HG03575 (cell line): Measurements from ENCODE around the gene TNN.
"Not testable (repeated sequence)": the region's sequence is repeated elsewhere in the genome, so short reads cannot be mapped to it uniquely, and the experiment has no call there.

ENCODE experiments used
- ATAC-seq: cut with Tn5 transposase; IDR thresholded peaks from one replicate; pipeline ENCODE4 v1.9.1; 2021; ENCODE audit not compliant: unreplicated experiment, insufficient number of reproducible peaks, low FRiP score; ENCODE audit errors: extremely low read depth

Gene TNN

DNA sequence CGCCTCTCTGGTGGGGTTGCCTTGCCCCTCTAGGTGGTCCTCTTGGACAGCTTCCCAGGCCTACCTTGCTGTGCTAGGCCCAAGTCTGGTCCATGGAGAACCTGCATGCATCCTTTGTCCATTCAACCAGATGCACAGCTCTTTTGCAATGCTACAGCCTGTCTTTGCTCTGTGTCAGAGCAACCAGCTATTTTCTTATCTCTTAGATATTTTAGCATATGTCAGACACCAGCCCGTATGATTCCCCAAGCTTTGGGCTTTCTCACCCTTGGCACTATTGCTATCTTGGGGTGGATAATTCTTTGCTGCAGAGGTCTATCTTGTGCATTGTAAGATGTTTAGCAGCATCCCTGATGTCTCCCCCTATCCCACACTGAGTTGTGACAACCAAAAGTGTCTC, 32.3 kb downstream of the TNN start:
- ATAC-seq: no peak

DNA sequence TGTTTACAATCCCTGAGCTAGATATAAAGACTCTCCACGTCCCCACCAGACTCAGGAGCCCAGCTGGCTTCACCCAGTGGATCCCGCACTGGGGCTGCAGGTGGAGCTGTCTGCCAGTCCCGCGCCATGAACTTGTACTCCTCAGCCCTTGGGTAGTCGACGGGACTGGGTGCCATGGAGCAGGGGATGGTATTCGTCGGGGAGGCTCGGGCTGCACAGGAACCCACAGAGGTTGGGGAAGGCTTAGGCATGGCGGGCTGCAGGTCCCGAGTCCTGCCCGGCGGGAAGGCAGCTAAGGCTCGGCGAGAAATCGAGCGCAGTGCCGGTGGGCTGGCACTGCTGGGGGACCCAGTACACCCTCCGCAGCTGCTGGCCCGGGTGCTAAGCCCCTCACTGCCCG, 34.5 kb downstream of the TNN start:
- not testable (repeated sequence) for ATAC-seq

- ATAC-seq: not testable (repeated sequence)
Measured at GRCh38 chr1:175106536-175106935, 38.9 kb downstream of the TNN start.

- not testable (repeated sequence) for ATAC-seq
Measured at GRCh38 chr1:175108331-175108820, 40.7 kb downstream of the TNN start.

- no peak for ATAC-seq
Measured at GRCh38 chr1:175114996-175115395, 47.4 kb downstream of the TNN start.

GRCh38 chr1:175116210-175116798, 48.7 kb downstream of the TNN start:
- ATAC-seq: no peak

DNA sequence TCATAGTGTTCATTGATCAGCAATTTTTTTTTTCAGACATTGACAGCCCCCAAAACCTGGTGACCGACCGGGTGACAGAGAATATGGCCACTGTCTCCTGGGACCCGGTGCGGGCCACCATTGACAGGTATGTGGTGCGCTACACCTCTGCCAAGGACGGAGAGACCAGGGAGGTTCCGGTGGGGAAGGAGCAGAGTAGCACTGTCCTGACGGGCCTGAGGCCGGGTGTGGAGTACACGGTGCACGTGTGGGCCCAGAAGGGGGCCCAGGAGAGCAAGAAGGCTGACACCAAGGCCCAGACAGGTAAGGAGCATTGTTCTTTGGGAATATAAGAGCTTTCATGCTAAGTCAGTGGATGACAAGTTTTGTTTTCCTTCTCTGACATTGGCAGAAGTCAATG, 49.3 kb downstream of the TNN start:
- no peak for ATAC-seq

- ATAC-seq: no peak
Measured at GRCh38 chr1:175118375-175119367, 51.0 kb downstream of the TNN start.

DNA sequence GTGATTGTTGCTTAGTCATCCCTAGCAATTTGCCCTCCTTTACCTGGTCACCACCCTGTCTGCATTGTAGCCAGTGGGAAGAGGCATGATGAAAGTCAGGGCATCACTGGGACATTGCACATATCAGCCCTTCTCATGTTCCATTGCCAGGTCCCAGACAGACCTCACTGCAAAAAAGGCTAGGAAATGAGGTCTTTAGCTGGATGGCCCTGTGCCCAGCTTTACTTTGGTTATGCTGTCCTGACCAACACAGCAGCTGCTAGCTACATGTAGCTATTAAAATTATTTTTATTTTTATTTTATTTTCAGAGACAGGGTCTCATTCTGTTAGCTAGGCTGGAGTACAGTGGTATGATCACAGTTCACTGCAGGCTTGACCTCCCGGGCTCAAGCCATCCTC, 52.9 kb downstream of the TNN start:
- ATAC-seq: no peak

- ATAC-seq: no peak
Measured at GRCh38 chr1:175124861-175125260, 57.2 kb downstream of the TNN start.

- no peak for ATAC-seq
Measured at GRCh38 chr1:175126347-175126746, 58.7 kb downstream of the TNN start.

DNA sequence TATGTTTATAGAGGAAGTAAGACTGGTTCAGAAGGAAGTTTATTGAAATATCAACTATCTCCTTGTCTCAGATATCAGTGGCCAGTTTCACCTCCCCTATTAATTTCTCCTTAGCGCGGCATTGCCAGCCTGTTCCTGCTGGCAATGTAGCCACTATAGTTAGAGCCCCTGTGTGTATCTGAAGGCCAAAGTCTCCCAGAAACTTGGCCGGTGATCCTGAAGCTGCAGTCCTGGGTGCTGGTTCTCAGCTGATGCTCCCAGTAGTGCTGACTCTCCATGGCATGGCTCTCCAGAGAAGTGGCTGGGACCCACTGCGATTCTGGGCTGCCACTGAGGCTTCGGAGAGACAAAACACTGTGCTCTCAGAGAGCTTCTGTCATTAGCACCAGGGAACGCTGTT, 59.9 kb downstream of the TNN start:
- no peak for ATAC-seq

DNA sequence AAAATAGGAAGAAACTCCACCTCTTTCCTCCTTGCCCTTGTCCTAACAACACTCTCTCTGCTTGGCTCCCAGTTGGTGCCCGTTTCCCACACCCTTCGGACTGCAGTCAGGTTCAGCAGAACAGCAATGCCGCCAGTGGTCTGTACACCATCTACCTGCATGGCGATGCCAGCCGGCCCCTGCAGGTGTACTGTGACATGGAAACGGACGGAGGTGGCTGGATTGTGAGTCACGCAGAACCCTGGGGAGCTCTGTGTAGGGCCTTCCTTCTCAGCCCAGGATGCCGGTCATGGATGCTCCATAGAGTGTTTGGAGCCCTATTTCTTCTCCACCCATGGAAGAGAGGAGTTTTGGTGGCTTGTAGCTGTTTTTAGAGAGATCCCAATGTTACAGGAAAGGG, 60.9 kb downstream of the TNN start:
- no peak for ATAC-seq

- ATAC-seq: no peak
Measured at GRCh38 chr1:175129182-175129581, 61.5 kb downstream of the TNN start.

- ATAC-seq: no peak
Measured at GRCh38 chr1:175129644-175129996, 62.0 kb downstream of the TNN start.

- no peak for ATAC-seq
Measured at GRCh38 chr1:175129997-175130648, 62.5 kb downstream of the TNN start.

DNA sequence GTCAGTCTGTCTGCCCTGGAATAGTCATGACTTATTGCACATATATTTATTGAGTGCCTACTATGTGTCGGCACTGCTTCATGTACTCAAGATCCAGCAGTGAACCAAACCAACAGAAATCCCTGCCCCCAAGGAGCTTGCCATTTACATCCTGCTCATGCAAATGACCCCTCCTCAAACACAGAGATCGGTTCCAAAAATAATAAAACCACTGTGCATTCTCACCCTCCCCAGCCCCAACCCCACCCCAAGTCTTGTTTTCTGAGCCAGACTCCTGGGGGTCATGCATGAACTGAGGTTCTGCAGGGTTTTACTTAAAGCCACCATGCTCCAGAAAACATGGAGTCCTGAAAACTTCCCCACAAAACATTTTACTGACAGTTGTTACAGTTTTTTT, 63.0 kb downstream of the TNN start:
- no peak for ATAC-seq

DNA sequence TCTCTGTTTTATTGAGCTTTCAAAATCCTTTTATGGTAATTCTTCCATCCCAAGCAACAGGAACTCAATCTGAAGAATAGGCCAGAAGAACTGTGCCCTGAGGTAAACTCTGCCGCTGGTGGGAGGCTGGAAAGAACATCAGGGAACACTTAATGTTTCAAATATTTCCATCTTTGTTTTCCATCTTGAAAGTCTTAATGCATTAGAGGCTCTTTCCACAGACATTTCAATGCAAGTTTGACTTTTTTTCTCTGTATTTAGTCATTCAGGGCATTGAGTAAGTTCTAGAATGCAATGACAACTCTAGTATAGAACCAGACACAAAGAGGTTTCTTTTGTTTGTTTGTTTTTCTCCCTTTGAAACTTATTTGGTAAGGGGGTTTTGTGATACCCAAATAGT, 63.5 kb downstream of the TNN start:
- ATAC-seq: no peak

GRCh38 chr1:175132436-175132835, 64.8 kb downstream of the TNN start:
- ATAC-seq: no peak
